HFF-Myc (cell line): Measurements from ENCODE around the gene OSTN.

ENCODE experiments used
- DNase-seq: peaks from one replicate; pipeline ENCODE4 v3.0.0-alpha.2; 2011; ENCODE audit warnings: low read depth; ENCODE audit errors: extremely low read depth
- H3K4me3 ChIP-seq: replicated peaks from 2 replicates; pipeline ENCODE4 v1.5.1; 2011; ENCODE audit warnings: low read depth, mild to moderate bottlenecking, control low read depth, low read length
- TF ChIP-seq, protein P1 (sequence below): IDR thresholded peaks from 2 replicates; pipeline ENCODE4 v1.5.1; 2012; ENCODE audit warnings: mild to moderate bottlenecking, low read depth, low read length, control low read depth; ENCODE audit errors: missing control alignments

The OSTN gene, protein sequence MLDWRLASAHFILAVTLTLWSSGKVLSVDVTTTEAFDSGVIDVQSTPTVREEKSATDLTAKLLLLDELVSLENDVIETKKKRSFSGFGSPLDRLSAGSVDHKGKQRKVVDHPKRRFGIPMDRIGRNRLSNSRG

DNA sequence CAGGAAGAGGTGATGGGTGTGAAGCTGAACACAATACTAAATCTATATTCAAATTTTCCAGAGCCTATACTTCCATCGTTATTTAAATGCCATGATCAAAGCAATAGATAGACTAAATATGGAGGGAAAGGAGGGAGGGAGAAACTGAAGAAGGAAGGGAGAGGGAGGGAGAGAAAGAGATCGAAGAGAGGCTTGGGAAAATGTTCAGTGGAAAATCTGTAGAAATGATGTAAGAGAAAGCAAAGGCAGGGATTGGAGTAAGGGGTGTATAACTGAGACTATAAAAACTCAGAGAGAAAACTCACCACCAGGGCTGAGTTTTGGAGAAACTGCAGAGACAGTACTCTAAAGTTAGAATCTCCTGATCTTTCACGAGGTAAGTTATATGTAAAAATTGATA lies at the start of gene OSTN:
Gene OSTN, plus strand, starts transcription at position 310 of the 400 bp plus-strand sequence. CDS start 13,292 bp downstream, outside the sequence.
- DNase-seq: no peak
- TF ChIP-seq, protein P1, sequence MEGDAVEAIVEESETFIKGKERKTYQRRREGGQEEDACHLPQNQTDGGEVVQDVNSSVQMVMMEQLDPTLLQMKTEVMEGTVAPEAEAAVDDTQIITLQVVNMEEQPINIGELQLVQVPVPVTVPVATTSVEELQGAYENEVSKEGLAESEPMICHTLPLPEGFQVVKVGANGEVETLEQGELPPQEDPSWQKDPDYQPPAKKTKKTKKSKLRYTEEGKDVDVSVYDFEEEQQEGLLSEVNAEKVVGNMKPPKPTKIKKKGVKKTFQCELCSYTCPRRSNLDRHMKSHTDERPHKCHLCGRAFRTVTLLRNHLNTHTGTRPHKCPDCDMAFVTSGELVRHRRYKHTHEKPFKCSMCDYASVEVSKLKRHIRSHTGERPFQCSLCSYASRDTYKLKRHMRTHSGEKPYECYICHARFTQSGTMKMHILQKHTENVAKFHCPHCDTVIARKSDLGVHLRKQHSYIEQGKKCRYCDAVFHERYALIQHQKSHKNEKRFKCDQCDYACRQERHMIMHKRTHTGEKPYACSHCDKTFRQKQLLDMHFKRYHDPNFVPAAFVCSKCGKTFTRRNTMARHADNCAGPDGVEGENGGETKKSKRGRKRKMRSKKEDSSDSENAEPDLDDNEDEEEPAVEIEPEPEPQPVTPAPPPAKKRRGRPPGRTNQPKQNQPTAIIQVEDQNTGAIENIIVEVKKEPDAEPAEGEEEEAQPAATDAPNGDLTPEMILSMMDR: no peak
- H3K4me3 ChIP-seq: no peak within 1 kb of the TSS

DNA sequence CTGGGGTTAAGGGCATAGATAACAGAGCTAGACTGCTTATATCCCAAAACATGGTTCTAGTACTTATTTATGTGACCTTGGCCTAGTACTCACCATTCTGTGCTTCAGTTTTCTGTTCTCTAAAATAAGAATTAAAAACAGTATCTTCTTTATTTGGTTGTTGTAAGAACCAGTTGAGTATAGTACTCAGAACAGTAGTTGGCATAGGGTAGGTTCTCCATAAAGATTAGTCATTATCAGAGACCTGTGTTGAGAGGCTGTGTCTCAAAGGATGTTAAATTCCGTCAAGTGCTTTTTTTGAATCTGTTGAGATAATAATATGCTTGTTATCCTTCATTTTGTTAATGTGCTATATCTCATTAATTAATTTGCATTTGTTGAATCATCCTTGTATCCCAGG lies 47.4 kb upstream of the OSTN start:
- no peak overlapping the region for H3K4me3 ChIP-seq
- no peak for DNase-seq
- TF ChIP-seq, protein P1: no peak

DNA sequence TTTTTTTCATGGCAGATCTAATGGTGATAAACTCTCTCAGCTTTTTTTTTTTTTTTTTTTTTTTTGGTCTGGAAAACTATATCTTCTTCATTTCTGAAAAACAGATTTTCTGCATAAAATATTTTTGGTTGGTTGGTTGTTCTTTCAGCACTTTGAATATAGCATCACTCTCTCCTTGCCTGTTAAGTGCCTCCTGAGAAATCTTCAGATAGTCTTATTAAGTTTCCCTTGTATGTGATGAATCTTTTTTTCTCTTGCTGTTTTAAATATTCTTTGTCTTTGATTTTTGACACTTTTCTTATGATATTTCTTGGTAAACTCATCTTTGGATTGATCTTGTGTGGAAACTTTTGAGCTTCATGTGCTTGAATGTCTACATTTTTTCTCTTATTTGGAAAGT lies 44.2 kb upstream of the OSTN start:
- H3K4me3 ChIP-seq: no peak overlapping the region
- no peak for DNase-seq
- TF ChIP-seq, protein P1: no peak

DNA sequence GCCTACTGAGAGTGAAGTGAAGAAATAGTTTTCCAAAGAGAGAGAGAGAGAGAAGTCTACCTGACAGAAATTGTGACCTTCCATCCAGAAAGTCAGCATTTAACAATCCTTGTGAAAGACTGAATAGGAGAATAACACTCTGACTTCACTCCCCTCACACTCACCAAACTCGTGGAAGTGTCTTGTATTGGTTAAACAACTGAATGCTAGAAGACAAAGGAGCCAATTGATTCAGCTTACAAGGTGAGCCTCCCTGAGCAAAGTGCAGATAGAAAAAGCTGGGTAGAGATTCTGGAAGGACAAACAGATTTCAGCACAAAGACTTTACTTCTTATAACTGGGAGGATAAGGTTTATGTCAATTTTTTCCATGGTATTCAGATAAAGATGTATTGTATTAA lies 40.8 kb upstream of the OSTN start:
- no peak overlapping the region for H3K4me3 ChIP-seq
- no peak for DNase-seq
- TF ChIP-seq, protein P1: no peak

GRCh38 chr3:191158815-191159214 lies 40.2 kb upstream of the OSTN start:
- no peak overlapping the region for H3K4me3 ChIP-seq
- TF ChIP-seq, protein P1: no peak
- DNase-seq: no peak

GRCh38 chr3:191165802-191166201 lies 33.2 kb upstream of the OSTN start:
- TF ChIP-seq, protein P1: no peak
- no peak overlapping the region for H3K4me3 ChIP-seq
- DNase-seq: no peak

DNA sequence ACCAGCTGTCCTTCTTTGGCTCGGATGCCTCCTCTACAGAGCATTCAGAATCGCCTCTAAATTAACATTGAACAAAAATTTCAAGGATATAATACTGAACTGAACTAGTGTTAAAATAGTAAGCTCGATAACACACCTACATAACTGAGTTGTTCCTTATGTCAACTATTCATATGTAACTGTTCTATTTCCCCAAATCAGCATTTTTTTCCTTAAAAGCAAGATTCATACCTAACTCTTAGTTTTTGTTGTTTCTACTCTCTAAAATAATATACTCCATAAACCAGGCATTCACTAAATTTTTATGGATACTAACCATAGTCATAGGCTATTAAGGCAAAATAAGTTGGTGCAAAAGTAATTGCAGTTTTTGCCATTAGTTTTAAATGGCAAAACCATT lies 32.7 kb upstream of the OSTN start:
- TF ChIP-seq, protein P1: no peak
- H3K4me3 ChIP-seq: no peak overlapping the region
- no peak for DNase-seq
